Right lobe of liver (tissue), 4 donors: ENCODE results near the gene COL25A1.

Experiments used
- POLR2A ChIP-seq: fragments of 450-650 bp; IDR thresholded peaks from one replicate; pipeline ENCODE4 v1.6.1; 2017; ENCODE audit warnings: antibody characterized with exemption, mild to moderate bottlenecking
- TF ChIP-seq, protein P1 (sequence below), 4 donors: fragments of 200-600 bp in 3 of 4; fragments of 450-650 bp in 1 of 4; IDR thresholded peaks; one replicate each; pipeline versions ENCODE4 v1.5.1 to v1.8.0; 2016 to 2022; ENCODE audit warnings: antibody characterized with exemption in 4 of 4, mild to moderate bottlenecking in 2 of 4
- donor health status: DM: no; HTN: no; CAD: no.
- donor health status: DM: no; HTN: no; CAD: no.
- donor health status: DM: no; HTN: yes; CAD: no.

DNA sequence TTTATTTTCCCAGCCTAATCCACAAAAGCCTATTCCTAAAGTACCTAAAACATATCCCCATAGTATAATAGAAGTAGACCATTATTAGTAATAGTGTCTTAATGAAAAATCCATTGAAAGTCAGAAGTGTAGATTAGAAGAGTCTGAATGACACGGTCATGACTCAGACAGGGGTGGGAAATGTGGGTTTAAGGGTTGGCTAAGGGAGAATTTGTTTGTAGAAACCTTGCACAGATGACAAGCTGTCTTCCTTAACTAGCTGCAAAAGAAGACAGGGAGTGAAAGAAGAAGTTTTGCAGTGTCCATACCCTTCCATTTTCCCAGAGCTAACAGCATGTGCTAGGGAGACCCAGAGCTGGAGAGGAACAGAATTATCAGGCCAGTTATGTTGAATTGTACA, 296.9 kb downstream of the COL25A1 start:
- TF ChIP-seq, protein P1, sequence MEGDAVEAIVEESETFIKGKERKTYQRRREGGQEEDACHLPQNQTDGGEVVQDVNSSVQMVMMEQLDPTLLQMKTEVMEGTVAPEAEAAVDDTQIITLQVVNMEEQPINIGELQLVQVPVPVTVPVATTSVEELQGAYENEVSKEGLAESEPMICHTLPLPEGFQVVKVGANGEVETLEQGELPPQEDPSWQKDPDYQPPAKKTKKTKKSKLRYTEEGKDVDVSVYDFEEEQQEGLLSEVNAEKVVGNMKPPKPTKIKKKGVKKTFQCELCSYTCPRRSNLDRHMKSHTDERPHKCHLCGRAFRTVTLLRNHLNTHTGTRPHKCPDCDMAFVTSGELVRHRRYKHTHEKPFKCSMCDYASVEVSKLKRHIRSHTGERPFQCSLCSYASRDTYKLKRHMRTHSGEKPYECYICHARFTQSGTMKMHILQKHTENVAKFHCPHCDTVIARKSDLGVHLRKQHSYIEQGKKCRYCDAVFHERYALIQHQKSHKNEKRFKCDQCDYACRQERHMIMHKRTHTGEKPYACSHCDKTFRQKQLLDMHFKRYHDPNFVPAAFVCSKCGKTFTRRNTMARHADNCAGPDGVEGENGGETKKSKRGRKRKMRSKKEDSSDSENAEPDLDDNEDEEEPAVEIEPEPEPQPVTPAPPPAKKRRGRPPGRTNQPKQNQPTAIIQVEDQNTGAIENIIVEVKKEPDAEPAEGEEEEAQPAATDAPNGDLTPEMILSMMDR (IDR thresholded peaks at IDR 0.05), result no peak
- no peak for TF ChIP-seq POLR2A
